AG09319 (cell line): ENCODE data around the gene POPDC2.

Source experiments
- DNase-seq: peaks from one replicate; pipeline ENCODE4 v3.0.0-alpha.2; 2010; ENCODE audit warnings: low read depth; ENCODE audit errors: extremely low read depth
- CTCF ChIP-seq: IDR thresholded peaks from 2 replicates; pipeline ENCODE4 v1.5.1; 2011; ENCODE audit warnings: low read depth, mild to moderate bottlenecking, inconsistent platforms, low read length, moderate library complexity

POPDC2 gene

GRCh38 chr3:119645813-119646212 lies 14.6 kb downstream of the POPDC2 start:
- DNase-seq = no peak
- TF ChIP-seq CTCF = no peak

GRCh38 chr3:119644481-119644880 lies 15.9 kb downstream of the POPDC2 start:
- no peak for TF ChIP-seq CTCF
- no peak for DNase-seq

- TF ChIP-seq CTCF = no peak
- no peak for DNase-seq
These were observed 16.9 kb downstream of the POPDC2 start for GRCh38 chr3:119643528-119643927.

GRCh38 chr3:119642746-119643473 lies 17.5 kb downstream of the POPDC2 start:
- no peak for TF ChIP-seq CTCF
- no peak for DNase-seq

- TF ChIP-seq CTCF = no peak
- no peak for DNase-seq
These were observed 19.0 kb downstream of the POPDC2 start for GRCh38 chr3:119641416-119641815.

- TF ChIP-seq CTCF = no peak
- DNase-seq = no peak
These were observed 20.7 kb downstream of the POPDC2 start for GRCh38 chr3:119639494-119640350.
